ENCODE results near the gene RERE.

- no peak for TF ChIP-seq POLR2AphosphoS5 (IDR thresholded peaks at IDR 0.05; ENCODE audit: borderline replicate concordance, low read depth, low read length)
- no peak for TF ChIP-seq EZH2 (IDR thresholded peaks at IDR 0.05)
- TF ChIP-seq FOXP2 (optimal IDR thresholded peaks at IDR 0.05; ENCODE audit: control extremely low read depth, extremely low read length, insufficient read depth), result no peak
These were observed 420.5 kb downstream of the RERE start for GRCh38 chr1:8396786-8397406.

All from SK-N-MC (cell line).